H9 (cell line): ENCODE measurements around the gene TNFRSF6B. TPM values are rescaled to one million over a fixed set of nuclear protein-coding genes. Genes with fewer than 3 reads are reported as not detected.

ENCODE experiments used
- DNase-seq: peaks from one replicate; pipeline ENCODE4 v3.0.0-alpha.2; 2017
- H2AFZ ChIP-seq: one replicate; pipeline ENCODE4 v1.6.1; 2013; ENCODE audit warnings: mild to moderate bottlenecking, low read length, control low read depth, moderate library complexity
- H2AK5ac ChIP-seq: 2 replicates; pipeline ENCODE4 v1.6.1; 2013; ENCODE audit warnings: low read length, control low read depth, mixed read lengths; ENCODE audit not compliant: insufficient read length
- H2BK120ac ChIP-seq: one replicate; pipeline ENCODE4 v1.6.1; 2013; ENCODE audit warnings: low read depth, mild to moderate bottlenecking, low read length, control low read depth, inconsistent platforms; ENCODE audit not compliant: poor library complexity, severe bottlenecking
- H2BK12ac ChIP-seq: 2 replicates; pipeline ENCODE4 v1.6.1; 2013; ENCODE audit warnings: low read length, control low read depth, mixed read lengths, low read depth; ENCODE audit not compliant: insufficient read length
- H2BK15ac ChIP-seq: 2 replicates; pipeline ENCODE4 v1.6.1; 2013; ENCODE audit warnings: low read depth, low read length, control low read depth
- H2BK20ac ChIP-seq: one replicate; pipeline ENCODE4 v1.6.1; 2013; ENCODE audit warnings: low read depth, mild to moderate bottlenecking, low read length, control low read depth, inconsistent platforms; ENCODE audit not compliant: poor library complexity, severe bottlenecking
- H2BK5ac ChIP-seq: 2 replicates; pipeline ENCODE4 v1.6.1; 2013; ENCODE audit warnings: low read length, control low read depth, mixed read lengths; ENCODE audit not compliant: insufficient read length
- H3K14ac ChIP-seq: 2 replicates; pipeline ENCODE4 v1.6.1; 2013; ENCODE audit warnings: low read length, control low read depth; ENCODE audit not compliant: insufficient read depth
- H3K18ac ChIP-seq: 2 replicates; pipeline ENCODE4 v1.6.1; 2013; ENCODE audit warnings: low read depth, mild to moderate bottlenecking, mixed read lengths, low read length, control low read depth; ENCODE audit not compliant: insufficient read length
- H3K23ac ChIP-seq: 2 replicates; pipeline ENCODE4 v1.6.1; 2013; ENCODE audit warnings: low read length, control low read depth, mixed read lengths, low read depth; ENCODE audit not compliant: insufficient read length
- H3K23me2 ChIP-seq: 2 replicates; pipeline ENCODE4 v1.6.1; 2013; ENCODE audit warnings: low read depth, mild to moderate bottlenecking, mixed read lengths, low read length, control low read depth; ENCODE audit not compliant: insufficient read length, poor library complexity, severe bottlenecking
- H3K27ac ChIP-seq: 2 replicates; pipeline ENCODE4 v1.5.1; 2013; ENCODE audit warnings: low read length, control low read depth, mixed read lengths, low read depth; ENCODE audit not compliant: insufficient read length
- H3K27me3 ChIP-seq: 2 replicates; pipeline ENCODE4 v1.6.1; 2013; ENCODE audit warnings: low read length, control low read depth, inconsistent platforms; ENCODE audit not compliant: insufficient read depth
- H3K4ac ChIP-seq: 2 replicates; pipeline ENCODE4 v1.6.1; 2013; ENCODE audit warnings: low read depth, mild to moderate bottlenecking, control low read depth, inconsistent platforms, low read length, moderate library complexity
- H3K4me1 ChIP-seq: 2 replicates; pipeline ENCODE4 v1.6.1; 2013; ENCODE audit warnings: low read length, control low read depth, inconsistent platforms; ENCODE audit not compliant: insufficient read depth
- H3K4me2 ChIP-seq: 2 replicates; pipeline ENCODE4 v1.6.1; 2013; ENCODE audit warnings: low read length, control low read depth, mixed read lengths; ENCODE audit not compliant: insufficient read length, insufficient read depth
- H3K56ac ChIP-seq: 2 replicates; pipeline ENCODE4 v1.6.1; 2013; ENCODE audit warnings: low read depth, mild to moderate bottlenecking, mixed read lengths, low read length, control low read depth; ENCODE audit not compliant: insufficient read length
- H3K79me1 ChIP-seq: 2 replicates; pipeline ENCODE4 v1.6.1; 2013; ENCODE audit warnings: low read depth, mild to moderate bottlenecking, moderate library complexity, low read length, control low read depth, inconsistent platforms; ENCODE audit not compliant: insufficient read depth, poor library complexity, severe bottlenecking
- H3K79me2 ChIP-seq: 2 replicates; pipeline ENCODE4 v1.6.1; 2013; ENCODE audit warnings: low read length, control low read depth, inconsistent platforms; ENCODE audit not compliant: insufficient read depth
- H3K9ac ChIP-seq: 2 replicates; pipeline ENCODE4 v1.6.1; 2013; ENCODE audit warnings: low read length, control low read depth, mixed read lengths; ENCODE audit not compliant: insufficient read length; ENCODE audit errors: extremely low read depth
- H3K9me3 ChIP-seq: one replicate; pipeline ENCODE4 v1.6.1; 2013; ENCODE audit warnings: low read depth, low read length, inconsistent platforms; ENCODE audit not compliant: control insufficient read depth
- H3T11ph ChIP-seq: one replicate; pipeline ENCODE4 v1.6.1; 2013; ENCODE audit warnings: mild to moderate bottlenecking, low read length, control low read depth, inconsistent platforms
- H4K20me1 ChIP-seq: one replicate; pipeline ENCODE4 v1.6.1; 2013; ENCODE audit not compliant: control insufficient read depth, insufficient read length, insufficient read depth
- H4K5ac ChIP-seq: 2 replicates; pipeline ENCODE4 v1.6.1; 2013; ENCODE audit warnings: low read depth, mild to moderate bottlenecking, mixed read lengths, low read length, control low read depth; ENCODE audit not compliant: insufficient read length
- H4K8ac ChIP-seq: replicated peaks from 2 replicates; pipeline ENCODE4 v1.6.1; 2013; ENCODE audit warnings: low read length, control low read depth, mixed read lengths, low read depth; ENCODE audit not compliant: insufficient read length
- H4K91ac ChIP-seq: 2 replicates; pipeline ENCODE4 v1.6.1; 2013; ENCODE audit warnings: low read depth, mild to moderate bottlenecking, moderate library complexity, mixed read lengths, low read length, control low read depth; ENCODE audit not compliant: insufficient read length
- H3K27ac Mint-ChIP-seq, 3 experiments: 2 replicates in 2 of 3; 3 replicates in 1 of 3; pipeline ENCODE4 v1.8.0; 2020 to 2021; ENCODE audit warnings: mixed read lengths in 3 of 3, mild to moderate bottlenecking in 1 of 3, moderate library complexity in 1 of 3
- H3K27me3 Mint-ChIP-seq: 2 replicates; pipeline ENCODE4 v1.8.0; 2021; ENCODE audit warnings: low read depth, mild to moderate bottlenecking, moderate library complexity, mixed read lengths
- H3K36me3 Mint-ChIP-seq, 3 experiments: 2 replicates in 2 of 3; 3 replicates in 1 of 3; pipeline ENCODE4 v1.8.0; 2020 to 2021; ENCODE audit warnings: low read depth in 3 of 3, mixed read lengths in 3 of 3; ENCODE audit not compliant: insufficient read depth in 1 of 3
- H3K4me1 Mint-ChIP-seq, 2 experiments: 2 replicates each; pipeline ENCODE4 v1.8.0; 2020; ENCODE audit warnings: mixed read lengths in 2 of 2
- H3K4me3 Mint-ChIP-seq, 2 experiments: 2 replicates in 1 of 2; 3 replicates in 1 of 2; pipeline ENCODE4 v1.8.0; 2020 to 2021; ENCODE audit warnings: mild to moderate bottlenecking in 2 of 2, mixed read lengths in 2 of 2, moderate library complexity in 1 of 2
- H3K9me3 Mint-ChIP-seq, 2 experiments: 2 replicates in 1 of 2; 3 replicates in 1 of 2; pipeline ENCODE4 v1.8.0; 2020; ENCODE audit warnings: mild to moderate bottlenecking in 2 of 2, mixed read lengths in 2 of 2, moderate library complexity in 1 of 2
- WGBS: extraction: QIAGEN DNeasy Blood & Tissue Kit; methylation state at CpG from one replicate; pipeline ENCODE4 v1.1.7; 2013; ENCODE audit warnings: missing lambda C conversion rate, low lambda C conversion rate, mixed read lengths; ENCODE audit not compliant: insufficient read length; ENCODE audit errors: extremely low coverage; 5-methylcytosine and 5-hydroxymethylcytosine counted together
- total RNA-seq: library from RNA; stranded (reverse); gene quantifications from 2 replicates; pipeline ENCODE4 v1.2.1, GENCODE V29; 2021
- TF ChIP-seq, protein P1 (sequence below): fragments of 200-600 bp; sonication (generic); conservative IDR thresholded peaks from 3 replicates; pipeline ENCODE4 v1.8.0; 2021; ENCODE audit warnings: antibody characterized with exemption, mild to moderate bottlenecking

The TNFRSF6B gene
- total RNA-seq, 1 experiment from 2014 or later, result not detected

DNA sequence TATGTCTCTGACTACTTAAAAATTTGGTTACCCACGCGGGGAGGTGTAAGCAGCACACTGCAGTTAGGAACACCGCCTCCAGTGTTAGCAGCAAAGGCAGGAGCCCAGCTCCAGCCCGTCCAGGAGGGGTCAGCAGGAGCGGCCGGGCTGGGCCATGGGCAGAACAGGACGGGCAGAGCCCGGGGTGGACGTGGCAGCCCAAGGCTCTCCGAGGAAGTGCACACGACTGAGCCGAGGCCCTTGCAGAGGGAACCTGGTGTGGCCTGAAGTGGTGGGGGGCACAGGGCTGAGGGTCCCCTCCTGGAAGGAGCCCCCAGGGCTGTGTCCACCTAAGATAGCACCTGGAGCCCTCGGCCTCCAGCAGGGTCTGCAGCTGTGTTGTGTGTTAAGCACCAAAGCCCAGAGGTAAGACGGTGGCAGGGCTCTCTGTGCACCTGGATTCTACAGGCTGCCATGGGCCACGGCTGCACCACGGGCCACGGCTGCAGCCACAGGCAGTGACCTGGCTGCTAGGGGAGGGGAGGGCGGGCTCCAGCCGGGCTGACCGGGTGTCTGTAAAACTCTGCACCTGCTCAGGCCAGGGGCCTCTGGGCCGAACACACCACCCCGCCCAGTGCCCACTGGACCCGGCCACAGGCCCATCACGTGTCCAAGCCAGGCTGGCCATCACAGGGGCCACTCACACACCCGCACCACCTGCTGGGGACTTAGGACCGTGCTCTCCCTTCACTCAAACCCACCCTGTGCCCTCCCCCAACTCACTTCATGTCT, 49.7 kb downstream of the TNFRSF6B start:
- no peaks in the 10 kb centered on the region for H4K20me1 ChIP-seq
- H2AK5ac ChIP-seq, result no peak overlapping the region
- peaks cover 0 to 14% (median 14%) of the 10 kb centered on the region in 3 experiments; a peak in 4 of 7 replicates for H3K36me3 Mint-ChIP-seq
- no peaks in the 10 kb centered on the region for H3K27me3 Mint-ChIP-seq
- H4K8ac ChIP-seq, result no peak overlapping the region
- no peak overlapping the region for H2BK15ac ChIP-seq
- no peak overlapping the region for H4K5ac ChIP-seq
- no peak for DNase-seq
- H3K9me3 Mint-ChIP-seq, result no peaks in the 10 kb centered on the region
- peak overlapping the region in 1 of 3 experiments; percentile 50; a peak in 2 of 7 replicates for H3K27ac Mint-ChIP-seq
- H3K23me2 ChIP-seq, result no peaks in the 10 kb centered on the region
- no peaks in the 10 kb centered on the region for H3K79me1 ChIP-seq
- H3K14ac ChIP-seq, result no peak overlapping the region
- H2AFZ ChIP-seq, result no peak overlapping the region
- H4K91ac ChIP-seq, result no peak overlapping the region
- H3K18ac ChIP-seq, result no peak overlapping the region
- TF ChIP-seq, protein P1, sequence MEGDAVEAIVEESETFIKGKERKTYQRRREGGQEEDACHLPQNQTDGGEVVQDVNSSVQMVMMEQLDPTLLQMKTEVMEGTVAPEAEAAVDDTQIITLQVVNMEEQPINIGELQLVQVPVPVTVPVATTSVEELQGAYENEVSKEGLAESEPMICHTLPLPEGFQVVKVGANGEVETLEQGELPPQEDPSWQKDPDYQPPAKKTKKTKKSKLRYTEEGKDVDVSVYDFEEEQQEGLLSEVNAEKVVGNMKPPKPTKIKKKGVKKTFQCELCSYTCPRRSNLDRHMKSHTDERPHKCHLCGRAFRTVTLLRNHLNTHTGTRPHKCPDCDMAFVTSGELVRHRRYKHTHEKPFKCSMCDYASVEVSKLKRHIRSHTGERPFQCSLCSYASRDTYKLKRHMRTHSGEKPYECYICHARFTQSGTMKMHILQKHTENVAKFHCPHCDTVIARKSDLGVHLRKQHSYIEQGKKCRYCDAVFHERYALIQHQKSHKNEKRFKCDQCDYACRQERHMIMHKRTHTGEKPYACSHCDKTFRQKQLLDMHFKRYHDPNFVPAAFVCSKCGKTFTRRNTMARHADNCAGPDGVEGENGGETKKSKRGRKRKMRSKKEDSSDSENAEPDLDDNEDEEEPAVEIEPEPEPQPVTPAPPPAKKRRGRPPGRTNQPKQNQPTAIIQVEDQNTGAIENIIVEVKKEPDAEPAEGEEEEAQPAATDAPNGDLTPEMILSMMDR, result no peak
- H3K9ac ChIP-seq, result no peak overlapping the region
- no peak overlapping the region for H3K23ac ChIP-seq
- no peak overlapping the region for H2BK120ac ChIP-seq
- WGBS, result no CpG with 5 or more reads among the region's 26 CpGs
- peaks cover under 1 to 3% of the 10 kb centered on the region in 2 experiments; a peak in 3 of 4 replicates for H3K4me1 Mint-ChIP-seq
- no peak overlapping the region for H2BK20ac ChIP-seq
- no peak overlapping the region for H3K4me3 Mint-ChIP-seq
- H3T11ph ChIP-seq, result no peak overlapping the region
- H3K9me3 ChIP-seq, result no peaks in the 10 kb centered on the region
- no peak overlapping the region for H2BK12ac ChIP-seq
- H3K4ac ChIP-seq, result no peak overlapping the region
- H3K27me3 ChIP-seq, result no peaks in the 10 kb centered on the region
- no peak overlapping the region for H3K56ac ChIP-seq
- no peaks in the 10 kb centered on the region; the same call in 1 of the 2 replicates for H3K4me1 ChIP-seq
- no peak overlapping the region for H2BK5ac ChIP-seq
- no peak overlapping the region for H3K27ac ChIP-seq
- H3K79me2 ChIP-seq, result no peaks in the 10 kb centered on the region
- no peak overlapping the region for H3K4me2 ChIP-seq
